NCI-H748 treated with DMSO at 0.1 percent for 48 hours (cell line): ENCODE data around the gene TTBK2.

Source experiments
- DNase-seq: peaks from one replicate; lab custom pipeline; 2025; lab: John Stamatoyannopoulos, UW

TTBK2 gene

GRCh38 chr15:42692997-42693396, 227.6 kb downstream of the TTBK2 start:
- DNase-seq = no peak

GRCh38 chr15:42692536-42692935, 228.0 kb downstream of the TTBK2 start:
- no peak for DNase-seq

GRCh38 chr15:42691770-42692169, 228.8 kb downstream of the TTBK2 start:
- no peak for DNase-seq

GRCh38 chr15:42691308-42691707, 229.3 kb downstream of the TTBK2 start:
- DNase-seq = no peak
